ENCODE measurements around the gene RPL23.
A peak's percentile ranks its signal among the peaks of the same experiment; 100 is the strongest.

Gene RPL23

GRCh38 chr17:38867179-38867967 is 13.9 kb upstream of the RPL23 start:
- DNase-seq (ENCODE audit: low read depth): no peak

GRCh38 chr17:38864636-38865398 is 11.3 kb upstream of the RPL23 start:
- DNase-seq (ENCODE audit: low read depth): no peak

- no peak for DNase-seq (ENCODE audit: low read depth)
These were observed 7.9 kb upstream of the RPL23 start for GRCh38 chr17:38861399-38861843.

GRCh38 chr17:38857271-38857670 is 3.8 kb upstream of the RPL23 start:
- DNase-seq (ENCODE audit: low read depth): no peak

- peak; percentile 75 for DNase-seq (ENCODE audit: low read depth)
These were observed 1.7 kb upstream of the RPL23 start for GRCh38 chr17:38855101-38855714.

GRCh38 chr17:38852771-38853291 is 690 bp downstream of the RPL23 start:
- DNase-seq (ENCODE audit: low read depth): no peak

GRCh38 chr17:38851434-38851833 is 2.1 kb downstream of the RPL23 start:
- DNase-seq (ENCODE audit: low read depth): no peak

- DNase-seq (ENCODE audit: low read depth): no peak
These were observed 3.1 kb downstream of the RPL23 start for GRCh38 chr17:38850374-38850773.

GRCh38 chr17:38848939-38849605 is 4.4 kb downstream of the RPL23 start:
- DNase-seq (ENCODE audit: low read depth): no peak

- DNase-seq (ENCODE audit: low read depth): no peak
These were observed 5.0 kb downstream of the RPL23 start for GRCh38 chr17:38848557-38848891.

GRCh38 chr17:38844261-38844757 is 9.2 kb downstream of the RPL23 start:
- DNase-seq (ENCODE audit: low read depth): no peak

- no peak for DNase-seq (ENCODE audit: low read depth)
These were observed 27.7 kb downstream of the RPL23 start for GRCh38 chr17:38825762-38826247.

GRCh38 chr17:38824899-38825761 is 28.4 kb downstream of the RPL23 start, which contains the start of gene CWC25:
Gene CWC25, minus strand, starts transcription at chr17:38825321. Its CDS starts 138 bp downstream, at chr17:38825183.
- DNase-seq (ENCODE audit: low read depth): peak; percentile 79

- DNase-seq (ENCODE audit: low read depth): no peak
These were observed 37.8 kb downstream of the RPL23 start for GRCh38 chr17:38815576-38816193.

GRCh38 chr17:38809828-38810227 is 43.7 kb downstream of the RPL23 start:
- no peak for DNase-seq (ENCODE audit: low read depth)

- no peak for DNase-seq (ENCODE audit: low read depth)
These were observed 53.2 kb downstream of the RPL23 start for GRCh38 chr17:38800237-38800760.

GRCh38 chr17:38799501-38800236 is 53.9 kb downstream of the RPL23 start, which contains the start of gene PIP4K2B:
Gene PIP4K2B, minus strand, starts transcription at chr17:38799556. Its CDS starts 132 bp downstream, at chr17:38799424.
- DNase-seq (ENCODE audit: low read depth): peak; percentile 88

- no peak for DNase-seq (ENCODE audit: low read depth)
These were observed 54.7 kb downstream of the RPL23 start for GRCh38 chr17:38798614-38799500.

Measured in GM04503 (cell line).